ENCODE measurements around the gene OSBPL3.

Gene OSBPL3, protein sequence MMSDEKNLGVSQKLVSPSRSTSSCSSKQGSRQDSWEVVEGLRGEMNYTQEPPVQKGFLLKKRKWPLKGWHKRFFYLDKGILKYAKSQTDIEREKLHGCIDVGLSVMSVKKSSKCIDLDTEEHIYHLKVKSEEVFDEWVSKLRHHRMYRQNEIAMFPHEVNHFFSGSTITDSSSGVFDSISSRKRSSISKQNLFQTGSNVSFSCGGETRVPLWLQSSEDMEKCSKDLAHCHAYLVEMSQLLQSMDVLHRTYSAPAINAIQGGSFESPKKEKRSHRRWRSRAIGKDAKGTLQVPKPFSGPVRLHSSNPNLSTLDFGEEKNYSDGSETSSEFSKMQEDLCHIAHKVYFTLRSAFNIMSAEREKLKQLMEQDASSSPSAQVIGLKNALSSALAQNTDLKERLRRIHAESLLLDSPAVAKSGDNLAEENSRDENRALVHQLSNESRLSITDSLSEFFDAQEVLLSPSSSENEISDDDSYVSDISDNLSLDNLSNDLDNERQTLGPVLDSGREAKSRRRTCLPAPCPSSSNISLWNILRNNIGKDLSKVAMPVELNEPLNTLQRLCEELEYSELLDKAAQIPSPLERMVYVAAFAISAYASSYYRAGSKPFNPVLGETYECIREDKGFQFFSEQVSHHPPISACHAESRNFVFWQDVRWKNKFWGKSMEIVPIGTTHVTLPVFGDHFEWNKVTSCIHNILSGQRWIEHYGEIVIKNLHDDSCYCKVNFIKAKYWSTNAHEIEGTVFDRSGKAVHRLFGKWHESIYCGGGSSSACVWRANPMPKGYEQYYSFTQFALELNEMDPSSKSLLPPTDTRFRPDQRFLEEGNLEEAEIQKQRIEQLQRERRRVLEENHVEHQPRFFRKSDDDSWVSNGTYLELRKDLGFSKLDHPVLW

DNA sequence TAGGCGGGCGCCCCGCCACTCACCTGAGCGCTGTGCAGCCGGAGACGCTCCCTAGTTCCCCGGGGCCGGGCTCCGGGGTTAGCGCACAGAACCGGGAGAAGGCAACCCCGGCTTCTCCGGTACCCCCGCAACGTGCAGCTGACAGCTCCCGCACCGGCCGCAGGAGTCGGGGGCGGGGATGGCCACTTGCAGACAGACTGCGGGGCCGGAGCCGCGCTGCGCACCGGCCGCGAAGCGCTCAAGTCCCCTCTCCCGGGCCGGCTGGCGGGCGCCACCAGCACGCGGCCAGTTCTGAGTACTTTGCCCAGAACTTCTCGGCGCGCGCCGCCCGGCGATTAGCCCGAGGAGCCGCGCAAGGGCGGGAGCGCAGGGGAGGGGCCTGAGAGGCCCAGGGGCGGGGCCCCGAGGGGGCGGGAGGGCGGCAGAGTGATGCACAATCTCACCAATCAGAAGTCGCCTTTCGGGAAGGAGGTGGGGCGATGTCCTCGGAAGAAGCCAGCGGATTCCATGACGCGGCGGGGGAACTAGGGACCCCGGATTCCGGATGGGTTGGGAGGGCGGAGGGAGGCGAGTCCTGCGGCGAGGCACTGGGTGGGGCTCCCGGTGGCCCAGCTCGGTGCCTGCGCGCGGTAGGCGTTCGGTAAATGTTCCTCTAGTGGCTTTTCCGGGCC is at the start of gene OSBPL3:
TSS of gene OSBPL3 (minus strand) at position 316 of the 671 bp plus-strand sequence. CDS start 87,706 bp downstream, outside the sequence.
- TF ChIP-seq, protein P1, sequence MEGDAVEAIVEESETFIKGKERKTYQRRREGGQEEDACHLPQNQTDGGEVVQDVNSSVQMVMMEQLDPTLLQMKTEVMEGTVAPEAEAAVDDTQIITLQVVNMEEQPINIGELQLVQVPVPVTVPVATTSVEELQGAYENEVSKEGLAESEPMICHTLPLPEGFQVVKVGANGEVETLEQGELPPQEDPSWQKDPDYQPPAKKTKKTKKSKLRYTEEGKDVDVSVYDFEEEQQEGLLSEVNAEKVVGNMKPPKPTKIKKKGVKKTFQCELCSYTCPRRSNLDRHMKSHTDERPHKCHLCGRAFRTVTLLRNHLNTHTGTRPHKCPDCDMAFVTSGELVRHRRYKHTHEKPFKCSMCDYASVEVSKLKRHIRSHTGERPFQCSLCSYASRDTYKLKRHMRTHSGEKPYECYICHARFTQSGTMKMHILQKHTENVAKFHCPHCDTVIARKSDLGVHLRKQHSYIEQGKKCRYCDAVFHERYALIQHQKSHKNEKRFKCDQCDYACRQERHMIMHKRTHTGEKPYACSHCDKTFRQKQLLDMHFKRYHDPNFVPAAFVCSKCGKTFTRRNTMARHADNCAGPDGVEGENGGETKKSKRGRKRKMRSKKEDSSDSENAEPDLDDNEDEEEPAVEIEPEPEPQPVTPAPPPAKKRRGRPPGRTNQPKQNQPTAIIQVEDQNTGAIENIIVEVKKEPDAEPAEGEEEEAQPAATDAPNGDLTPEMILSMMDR (conservative IDR thresholded peaks at IDR 0.05; ENCODE audit: low read depth) = no peak
- CTCF ChIA-PET = interaction anchor here (0.6 to 4.9 kb wide), 21 partner anchors 24 to 222 kb away, joined by 3 to 40 read pairs (median 5); no protein-coding TSS in a partner anchor
- POLR2A ChIA-PET (ENCODE audit: low non-redundant PET) = interaction anchor here (0.8 to 1.4 kb wide), 3 partner anchors 9 to 159 kb away, joined by 4 to 5 read pairs (median 4); no protein-coding TSS in a partner anchor
- peak within 1 kb of the TSS; percentile 96 for H3K27ac ChIP-seq
- peak; percentile 98 for DNase-seq (ENCODE audit: low spot score)

DNA sequence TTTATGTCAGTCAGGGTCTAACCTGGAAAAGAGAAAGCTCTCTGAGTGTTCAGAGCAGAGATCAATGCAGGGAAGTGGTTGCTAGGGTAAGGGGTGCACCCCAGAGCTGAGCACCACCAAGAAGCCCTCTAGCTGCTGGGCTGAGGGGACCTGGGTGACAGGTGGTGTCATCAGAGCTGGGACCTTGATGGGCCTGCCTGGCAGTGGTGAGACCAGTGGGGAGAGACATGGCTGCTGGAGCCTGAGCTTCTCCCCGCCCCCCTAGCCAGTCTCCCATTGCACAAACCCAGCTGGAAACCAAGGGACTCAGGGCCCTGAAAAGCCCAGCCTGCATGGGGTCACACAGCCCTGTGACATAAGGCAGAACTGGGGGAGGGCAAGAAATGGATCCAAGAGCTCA is 49.1 kb upstream of the OSBPL3 start:
- POLR2A ChIA-PET (ENCODE audit: low non-redundant PET) = no interaction called here
- CTCF ChIA-PET = interaction anchor here (0.5 to 0.7 kb wide), 3 partner anchors 41 to 814 kb away, joined by 3 to 6 read pairs (median 5); no protein-coding TSS in a partner anchor
- DNase-seq (ENCODE audit: low spot score) = no peak
- H3K27ac ChIP-seq = peak overlapping the region; percentile 77
- TF ChIP-seq, protein P1 (conservative IDR thresholded peaks at IDR 0.05; ENCODE audit: low read depth) = no peak

DNA sequence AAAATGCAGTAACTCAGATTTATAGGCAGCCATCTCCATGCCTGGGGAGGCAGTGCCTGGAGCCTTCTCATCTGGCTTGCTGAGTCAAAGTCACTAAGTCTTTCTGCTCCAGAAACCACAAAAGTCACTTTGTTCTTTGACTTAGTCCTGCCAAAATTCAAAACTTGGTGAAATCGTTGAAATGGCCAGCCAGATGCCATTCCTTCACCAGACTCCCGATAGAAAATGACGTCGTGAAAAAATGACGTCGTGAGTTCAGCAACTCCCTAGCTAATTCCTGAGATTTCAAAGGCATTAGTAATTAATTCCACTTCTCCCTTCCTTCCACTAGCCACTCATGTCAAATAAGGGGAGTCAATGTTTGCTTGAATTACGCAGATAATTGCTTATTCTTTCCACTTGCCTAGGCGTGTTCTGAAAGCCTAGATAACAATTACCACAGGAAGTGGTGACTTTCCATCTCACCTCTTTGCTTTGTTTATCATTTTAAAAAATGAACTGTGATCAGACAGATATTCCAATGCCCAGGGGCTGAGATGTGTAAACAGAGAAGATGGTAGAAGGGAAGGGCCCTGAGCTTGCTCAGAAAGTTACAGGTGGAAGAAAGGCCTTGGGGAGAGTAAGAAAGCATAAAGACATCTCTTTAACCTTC is 48.5 kb upstream of the OSBPL3 start:
- CTCF ChIA-PET = interaction anchor here (0.5 to 0.6 kb wide), 2 partner anchors 42 to 69 kb away, joined by 3 to 5 read pairs; no protein-coding TSS in a partner anchor
- TF ChIP-seq, protein P1 (conservative IDR thresholded peaks at IDR 0.05; ENCODE audit: low read depth) = no peak
- POLR2A ChIA-PET (ENCODE audit: low non-redundant PET) = no interaction called here
- H3K27ac ChIP-seq = peak overlapping the region; percentile 77
- peak; percentile 92 for DNase-seq (ENCODE audit: low spot score)

DNA sequence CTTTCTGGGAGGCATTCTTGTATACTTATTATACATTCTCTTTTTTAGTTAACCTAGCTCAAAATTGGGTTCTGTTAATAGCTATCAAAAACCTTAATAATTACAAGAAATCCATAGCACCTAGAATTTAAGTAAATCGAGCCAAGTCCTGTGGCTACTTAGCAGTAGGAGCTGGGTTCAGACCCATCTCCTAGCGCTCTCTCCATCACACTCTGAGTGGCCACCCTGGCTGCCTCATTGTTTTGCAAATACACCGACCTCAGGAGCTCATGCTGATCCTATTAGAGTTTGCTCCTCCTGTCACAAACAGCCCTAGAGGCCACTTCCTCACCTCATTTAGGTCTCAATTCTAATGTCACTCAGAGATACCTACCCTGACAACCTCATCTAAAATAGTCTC is 46.2 kb upstream of the OSBPL3 start:
- ChIA-PET POLR2A (ENCODE audit: low non-redundant PET) (no interaction called here), CTCF (interaction anchor here (0.6 kb wide), 1 partner anchor 206 kb away, joined by 3 read pairs; no protein-coding TSS in a partner anchor)
- DNase-seq (ENCODE audit: low spot score) = no peak
- TF ChIP-seq, protein P1 (conservative IDR thresholded peaks at IDR 0.05; ENCODE audit: low read depth) = no peak
- no peak overlapping the region for H3K27ac ChIP-seq

DNA sequence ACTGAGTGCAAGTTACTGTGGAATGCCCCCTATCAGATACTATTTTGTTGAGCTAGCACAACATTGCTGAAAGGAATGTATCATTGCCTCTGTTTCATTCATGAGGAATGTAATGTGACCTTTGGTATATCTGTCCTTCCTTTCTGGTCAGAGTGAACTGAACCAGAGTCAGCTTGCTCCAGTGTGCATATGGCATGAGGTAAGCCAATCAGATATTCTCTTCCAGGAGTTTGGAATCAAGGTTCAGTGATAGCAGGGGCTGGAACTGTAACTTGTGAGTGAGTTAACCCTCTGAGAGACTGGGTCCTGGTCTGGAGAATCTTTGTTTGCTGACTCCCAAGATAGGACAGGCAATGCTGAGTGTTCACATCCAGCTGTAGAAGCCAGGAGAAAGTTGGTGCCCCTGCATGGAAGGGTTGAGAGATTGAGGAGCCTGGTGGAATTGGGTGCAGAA is 45.3 kb upstream of the OSBPL3 start:
- TF ChIP-seq, protein P1 (conservative IDR thresholded peaks at IDR 0.05; ENCODE audit: low read depth) = no peak
- peak; percentile 56 for DNase-seq (ENCODE audit: low spot score)

More for the DNA sequence above, 45.3 kb upstream of the OSBPL3 start:
- ChIA-PET POLR2A (ENCODE audit: low non-redundant PET) (no interaction called here), CTCF (interaction anchor here (0.8 kb wide), 1 partner anchor 12 kb away, joined by 4 read pairs; no protein-coding TSS in a partner anchor)
- peak overlapping the region; percentile 50; the same call in 1 of the 2 replicates for H3K27ac ChIP-seq

All from RWPE1 (cell line).